ENCODE data around the gene SUDS3. TPM values are rescaled to one million over a fixed set of nuclear protein-coding genes. Genes with fewer than 3 reads are reported as not detected.

The SUDS3 gene
- total RNA-seq, 1 donor = 29.0 TPM

DNA sequence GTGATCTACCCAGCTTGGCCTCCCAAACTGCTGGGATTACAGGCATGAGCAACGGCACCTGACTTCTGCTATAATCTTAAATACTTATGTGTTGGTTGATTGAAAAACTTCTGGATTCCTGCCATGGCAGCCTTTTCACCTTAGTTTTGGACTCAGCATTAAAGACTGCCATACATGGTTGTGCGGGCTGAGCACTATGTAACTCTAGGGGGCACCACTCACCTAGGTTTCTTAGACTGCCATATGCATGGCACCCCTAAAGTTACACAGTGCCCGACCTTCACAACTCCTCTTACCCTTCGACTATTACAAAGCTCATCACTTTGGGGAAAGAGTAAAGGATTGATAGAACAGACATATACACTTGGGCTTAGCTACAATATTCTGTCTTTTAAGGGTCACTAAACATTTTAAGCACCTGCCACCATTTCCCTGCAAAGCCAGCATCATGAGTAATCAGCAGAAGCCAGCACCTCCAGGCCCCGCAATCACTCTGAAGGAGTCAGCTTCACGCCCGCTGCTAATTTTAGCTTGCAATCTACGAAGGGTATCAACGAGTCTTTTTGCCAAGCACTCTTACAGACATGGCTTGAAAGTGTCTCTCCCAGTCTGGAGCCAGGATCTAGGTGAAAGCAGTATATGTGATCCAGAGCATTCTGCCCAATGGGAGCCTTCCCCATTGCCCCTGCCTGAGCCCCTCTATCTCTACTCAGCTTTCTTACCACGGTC lies 59.8 kb downstream of the SUDS3 start:
- DNase-seq (ENCODE audit: low read depth) = no peak
- no peak overlapping the region for H3K4me3 ChIP-seq (ENCODE audit: low read depth, low read length)
- no peak for TF ChIP-seq CTCF (IDR thresholded peaks at IDR 0.05; ENCODE audit: insufficient read depth, low read length)

DNA sequence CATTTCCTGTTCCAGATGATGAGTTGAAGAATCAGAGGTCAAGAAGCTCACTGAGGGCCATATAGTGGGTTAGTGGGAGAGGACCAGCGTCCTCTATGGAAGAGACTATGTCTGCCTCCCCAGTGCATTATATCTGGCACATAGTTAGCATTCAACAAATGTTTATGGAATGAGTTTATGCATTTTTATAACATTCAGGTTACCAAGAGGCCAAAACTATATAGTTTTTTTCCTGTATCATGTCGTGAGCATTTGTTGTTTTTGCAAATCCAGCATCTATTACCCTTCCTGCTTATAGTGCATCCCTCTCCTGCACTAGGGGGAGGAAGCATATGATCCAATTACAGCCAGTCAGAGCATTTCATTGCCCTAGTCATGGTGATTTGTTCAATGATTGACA lies 60.6 kb downstream of the SUDS3 start:
- no peak overlapping the region for H3K4me3 ChIP-seq (ENCODE audit: low read depth, low read length)
- TF ChIP-seq CTCF (IDR thresholded peaks at IDR 0.05; ENCODE audit: insufficient read depth, low read length) = no peak
- no peak for DNase-seq (ENCODE audit: low read depth)

DNA sequence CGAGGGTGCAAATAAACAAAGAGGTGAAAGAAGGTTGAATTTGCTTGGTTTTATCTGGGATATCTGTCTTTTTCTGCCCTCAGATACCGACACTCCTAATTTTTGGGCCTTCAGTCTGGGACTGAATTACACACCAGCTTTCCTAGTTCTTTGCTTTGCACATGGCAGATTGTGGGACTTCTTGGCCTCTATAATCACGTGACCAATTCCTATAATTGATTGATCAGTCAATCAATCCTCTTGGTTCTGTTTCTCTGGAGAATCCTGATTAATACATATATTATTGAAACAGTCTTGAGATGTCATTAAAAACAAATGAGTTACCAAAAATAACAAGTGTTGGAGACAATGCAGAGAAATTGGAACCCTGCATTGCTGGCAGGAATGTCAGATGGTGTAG lies 62.7 kb downstream of the SUDS3 start:
- DNase-seq (ENCODE audit: low read depth) = no peak
- no peak overlapping the region for H3K4me3 ChIP-seq (ENCODE audit: low read depth, low read length)
- no peak for TF ChIP-seq CTCF (IDR thresholded peaks at IDR 0.05; ENCODE audit: insufficient read depth, low read length)

DNA sequence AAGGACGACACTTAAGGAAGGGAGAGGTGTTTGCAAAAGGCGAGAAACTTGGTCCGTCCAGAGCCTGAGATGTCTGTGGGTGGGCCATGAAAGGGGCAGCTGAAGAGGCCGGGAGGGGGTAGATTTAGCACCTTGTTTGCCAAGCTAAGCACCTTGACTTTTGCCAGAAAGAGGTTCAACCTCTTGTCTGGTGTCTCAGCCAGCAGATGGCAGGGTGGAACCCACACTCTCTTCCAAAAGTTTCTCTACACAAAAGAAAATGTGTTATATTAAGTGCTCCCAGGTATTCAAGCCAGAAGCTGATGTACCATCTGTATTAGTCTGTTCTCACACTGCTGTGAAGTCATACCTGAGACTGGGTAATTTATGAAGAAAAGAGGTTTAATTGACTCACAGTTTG lies 69.9 kb downstream of the SUDS3 start:
- no peak overlapping the region for H3K4me3 ChIP-seq (ENCODE audit: low read depth, low read length)
- TF ChIP-seq CTCF (IDR thresholded peaks at IDR 0.05; ENCODE audit: insufficient read depth, low read length) = no peak
- DNase-seq (ENCODE audit: low read depth) = no peak

GRCh38 chr12:118447181-118447580 lies 70.8 kb downstream of the SUDS3 start:
- DNase-seq (ENCODE audit: low read depth) = no peak
- H3K4me3 ChIP-seq (ENCODE audit: low read depth, low read length) = no peak overlapping the region
- no peak for TF ChIP-seq CTCF (IDR thresholded peaks at IDR 0.05; ENCODE audit: insufficient read depth, low read length)

- no peak for TF ChIP-seq CTCF (IDR thresholded peaks at IDR 0.05; ENCODE audit: insufficient read depth, low read length)
- no peak for DNase-seq (ENCODE audit: low read depth)
- no peak overlapping the region for H3K4me3 ChIP-seq (ENCODE audit: low read depth, low read length)
Measured at GRCh38 chr12:118448341-118448740, 72.0 kb downstream of the SUDS3 start.

DNA sequence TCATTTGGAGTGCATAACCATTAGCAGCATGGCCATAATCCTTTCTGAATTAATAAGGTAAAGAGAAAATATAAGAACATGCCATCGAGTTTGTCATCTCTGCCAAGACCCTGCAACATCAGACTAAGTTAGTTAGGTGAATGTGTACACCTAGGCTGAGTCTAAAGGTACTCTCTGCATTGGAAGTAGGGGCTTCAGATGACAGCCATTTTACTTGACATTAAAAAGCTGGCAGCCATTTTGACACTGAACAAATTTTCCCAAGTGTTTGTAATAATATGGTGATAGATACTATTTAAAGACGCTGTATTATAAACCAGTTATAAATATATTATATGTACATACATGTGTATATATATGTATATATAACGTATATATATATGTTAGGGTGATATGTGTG lies 79.0 kb downstream of the SUDS3 start:
- no peak for DNase-seq (ENCODE audit: low read depth)

More for the DNA sequence above, 79.0 kb downstream of the SUDS3 start:
- TF ChIP-seq CTCF (IDR thresholded peaks at IDR 0.05; ENCODE audit: insufficient read depth, low read length) = no peak
- H3K4me3 ChIP-seq (ENCODE audit: low read depth, low read length) = no peak overlapping the region

All from fibroblast of the aortic adventitia (primary cell).